Stimulated activated CD8-positive, alpha-beta memory T cell treated with anti-CD3 and anti-CD28 coated beads, Interleukin-2, amount 100 ng/mL, for 48 hours (primary cell): Measurements from ENCODE around the gene SLC10A3.

Experiments
- DNase-seq, 2 donors: peaks; one replicate each; pipeline ENCODE4 v3.0.0-alpha.2; 2020; ENCODE audit warnings: low read depth in 2 of 2

Gene SLC10A3

GRCh38 chrX:154465601-154466000 is 24.8 kb downstream of the SLC10A3 start:
- DNase-seq = no peak

- DNase-seq = no peak
These were observed 25.5 kb downstream of the SLC10A3 start for GRCh38 chrX:154464806-154465365.

- no peak for DNase-seq
These were observed 26.7 kb downstream of the SLC10A3 start for GRCh38 chrX:154463611-154464220.

- no peak for DNase-seq
These were observed 28.0 kb downstream of the SLC10A3 start for GRCh38 chrX:154462396-154462795.

- DNase-seq = no peak
These were observed 30.1 kb downstream of the SLC10A3 start for GRCh38 chrX:154460326-154460725.

GRCh38 chrX:154459832-154460231 is 30.6 kb downstream of the SLC10A3 start:
- DNase-seq = no peak

GRCh38 chrX:154458954-154459778 is 31.3 kb downstream of the SLC10A3 start:
- no peak for DNase-seq

- DNase-seq = peak; percentile 37 to 40
These were observed 32.1 kb downstream of the SLC10A3 start, which contains the start of gene PLXNA3 for GRCh38 chrX:154458116-154458953. PLXNA3 (plus strand) TSS chrX:154458281; CDS start chrX:154460184, 1,903 bp downstream.

- peak; percentile 29 to 42 for DNase-seq
These were observed 32.8 kb downstream of the SLC10A3 start for GRCh38 chrX:154457491-154458115.

- DNase-seq = no peak
These were observed 37.6 kb downstream of the SLC10A3 start for GRCh38 chrX:154452823-154453222.

GRCh38 chrX:154450312-154450711 is 40.1 kb downstream of the SLC10A3 start:
- no peak for DNase-seq

GRCh38 chrX:154449618-154450017 is 40.8 kb downstream of the SLC10A3 start:
- DNase-seq = no peak

- no peak for DNase-seq
These were observed 41.9 kb downstream of the SLC10A3 start for GRCh38 chrX:154448484-154448883.

GRCh38 chrX:154446430-154446829 is 44.0 kb downstream of the SLC10A3 start:
- DNase-seq = no peak

- no peak for DNase-seq
These were observed 44.7 kb downstream of the SLC10A3 start for GRCh38 chrX:154445776-154446175.

GRCh38 chrX:154444755-154445246 is 45.6 kb downstream of the SLC10A3 start:
- DNase-seq = no peak

- DNase-seq = peak; percentile 63 to 64
These were observed 46.3 kb downstream of the SLC10A3 start, which contains the start of gene FAM50A for GRCh38 chrX:154443992-154444754. FAM50A (plus strand) TSS chrX:154444141; CDS start chrX:154444236, 95 bp downstream.

GRCh38 chrX:154443479-154443910 is 46.9 kb downstream of the SLC10A3 start:
- no peak for DNase-seq

- DNase-seq = no peak
These were observed 48.3 kb downstream of the SLC10A3 start for GRCh38 chrX:154441984-154442707.

GRCh38 chrX:154441564-154441963 is 48.9 kb downstream of the SLC10A3 start:
- no peak for DNase-seq
